ENCODE measurements around the gene FGF3. TPM values are rescaled to one million over a fixed set of nuclear protein-coding genes. Genes with fewer than 3 reads are reported as not detected.

Gene FGF3
- total and polyA plus RNA-seq, 9 of the 15 experiments (the other 6 are each of a cell fraction or from before 2014, with no cell fraction given), result not detected

GRCh38 chr11:69799582-69799981 is 19.6 kb downstream of the FGF3 start (continued):
- TF ChIP-seq AFF1 (IDR thresholded peaks at IDR 0.05; ENCODE audit: low read depth in 1 of 2, partially characterized antibody in 2 of 2), result peak in 1 of 2 experiments; percentile 55
- TF ChIP-seq, protein P1, sequence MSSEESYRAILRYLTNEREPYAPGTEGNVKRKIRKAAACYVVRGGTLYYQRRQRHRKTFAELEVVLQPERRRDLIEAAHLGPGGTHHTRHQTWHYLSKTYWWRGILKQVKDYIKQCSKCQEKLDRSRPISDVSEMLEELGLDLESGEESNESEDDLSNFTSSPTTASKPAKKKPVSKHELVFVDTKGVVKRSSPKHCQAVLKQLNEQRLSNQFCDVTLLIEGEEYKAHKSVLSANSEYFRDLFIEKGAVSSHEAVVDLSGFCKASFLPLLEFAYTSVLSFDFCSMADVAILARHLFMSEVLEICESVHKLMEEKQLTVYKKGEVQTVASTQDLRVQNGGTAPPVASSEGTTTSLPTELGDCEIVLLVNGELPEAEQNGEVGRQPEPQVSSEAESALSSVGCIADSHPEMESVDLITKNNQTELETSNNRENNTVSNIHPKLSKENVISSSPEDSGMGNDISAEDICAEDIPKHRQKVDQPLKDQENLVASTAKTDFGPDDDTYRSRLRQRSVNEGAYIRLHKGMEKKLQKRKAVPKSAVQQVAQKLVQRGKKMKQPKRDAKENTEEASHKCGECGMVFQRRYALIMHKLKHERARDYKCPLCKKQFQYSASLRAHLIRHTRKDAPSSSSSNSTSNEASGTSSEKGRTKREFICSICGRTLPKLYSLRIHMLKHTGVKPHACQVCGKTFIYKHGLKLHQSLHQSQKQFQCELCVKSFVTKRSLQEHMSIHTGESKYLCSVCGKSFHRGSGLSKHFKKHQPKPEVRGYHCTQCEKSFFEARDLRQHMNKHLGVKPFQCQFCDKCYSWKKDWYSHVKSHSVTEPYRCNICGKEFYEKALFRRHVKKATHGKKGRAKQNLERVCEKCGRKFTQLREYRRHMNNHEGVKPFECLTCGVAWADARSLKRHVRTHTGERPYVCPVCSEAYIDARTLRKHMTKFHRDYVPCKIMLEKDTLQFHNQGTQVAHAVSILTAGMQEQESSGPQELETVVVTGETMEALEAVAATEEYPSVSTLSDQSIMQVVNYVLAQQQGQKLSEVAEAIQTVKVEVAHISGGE (CRISPR knock-in tag; IDR thresholded peaks at IDR 0.05), result no peak
- peak; percentile 79 for TF ChIP-seq NR2C1 (IDR thresholded peaks at IDR 0.05)
- peak; percentile 78 for TF ChIP-seq NR2C1 (tag; IDR thresholded peaks at IDR 0.05)
- no peak for TF ChIP-seq ZNF780A (CRISPR knock-in tag; IDR thresholded peaks at IDR 0.05)
- peak; percentile 13 for TF ChIP-seq FOS (IDR thresholded peaks at IDR 0.05; ENCODE audit: extremely low read depth, insufficient read length)
- TF ChIP-seq CREB3L1 (IDR thresholded peaks at IDR 0.05; ENCODE audit: borderline replicate concordance, low read depth), result peak; percentile 43; the same call in 1 of the 2 replicates
- TF ChIP-seq ATF1 (CRISPR knock-in tag; IDR thresholded peaks at IDR 0.05), result no peak
- peak; percentile 33; the same call in 1 of the 2 replicates for TF ChIP-seq ATF1 (tag; IDR thresholded peaks at IDR 0.05)
- TF ChIP-seq CTBP1 (IDR thresholded peaks at IDR 0.05; ENCODE audit: borderline replicate concordance), result 0 out of 2 replicates have a peak, but pooled peaks have one; percentile 33
- TF ChIP-seq FOXA1 (IDR thresholded peaks at IDR 0.05; ENCODE audit: borderline replicate concordance), result no peak
- peak; percentile 91 for TF ChIP-seq RAD51 (IDR thresholded peaks at IDR 0.05; ENCODE audit: borderline replicate concordance, low read depth)
- TF ChIP-seq NONO (IDR thresholded peaks at IDR 0.05; ENCODE audit: low read depth in 2 of 2, low read length in 1 of 2), result no peak
- 0 out of 2 replicates have a peak, but pooled peaks have one; percentile 22 for TF ChIP-seq L3MBTL2 (IDR thresholded peaks at IDR 0.05)
- TF ChIP-seq TCF3 (CRISPR knock-in tag; IDR thresholded peaks at IDR 0.05), result no peak
- 0 out of 2 replicates have a peak, but pooled peaks have one; percentile 18 for TF ChIP-seq SMARCA5 (IDR thresholded peaks at IDR 0.05)
- no peak for TF ChIP-seq VEZF1 (CRISPR knock-in tag; IDR thresholded peaks at IDR 0.05)

All from K562 (cell line).